Activated CD8-positive, alpha-beta memory T cell treated with anti-CD3 and anti-CD28 coated beads, Interleukin-2, amount 50 U/mL, for 4 hours (primary cell): ENCODE measurements around the gene KCNH4.

Experiments
- DNase-seq: peaks from one replicate; pipeline ENCODE4 v3.0.0-alpha.2; 2020

Gene KCNH4

GRCh38 chr17:42135664-42136653 lies 45.0 kb downstream of the KCNH4 start:
- no peak for DNase-seq

GRCh38 chr17:42135151-42135550 lies 45.8 kb downstream of the KCNH4 start:
- no peak for DNase-seq

GRCh38 chr17:42133461-42134041 lies 47.4 kb downstream of the KCNH4 start:
- DNase-seq, result peak; percentile 42

- DNase-seq, result no peak
Measured at GRCh38 chr17:42132941-42133340, 48.0 kb downstream of the KCNH4 start.

GRCh38 chr17:42131981-42132432 lies 48.9 kb downstream of the KCNH4 start:
- DNase-seq, result no peak

- no peak for DNase-seq
Measured at GRCh38 chr17:42131232-42131631, 49.7 kb downstream of the KCNH4 start.

- DNase-seq, result no peak
Measured at GRCh38 chr17:42130310-42130936, 50.5 kb downstream of the KCNH4 start.

- DNase-seq, result no peak
Measured at GRCh38 chr17:42129109-42129837, 51.7 kb downstream of the KCNH4 start.

GRCh38 chr17:42127414-42127813 lies 53.5 kb downstream of the KCNH4 start:
- DNase-seq, result no peak

- DNase-seq, result no peak
Measured at GRCh38 chr17:42126836-42127235, 54.1 kb downstream of the KCNH4 start.

GRCh38 chr17:42125565-42125964 lies 55.4 kb downstream of the KCNH4 start:
- no peak for DNase-seq

- DNase-seq, result no peak
Measured at GRCh38 chr17:42124256-42124655, 56.7 kb downstream of the KCNH4 start.

- no peak for DNase-seq
Measured at GRCh38 chr17:42122371-42123303, 58.3 kb downstream of the KCNH4 start, which contains the start of gene HSPB9. TSS of gene HSPB9 (plus strand) at chr17:42122804. CDS start at chr17:42122851, 47 bp downstream.

- DNase-seq, result peak; percentile 78
Measured at GRCh38 chr17:42120770-42121769, 59.9 kb downstream of the KCNH4 start, which contains the start of gene KAT2A. TSS of gene KAT2A (minus strand) at chr17:42121367. CDS start at chr17:42121304, 63 bp downstream.

GRCh38 chr17:42120161-42120769 lies 60.7 kb downstream of the KCNH4 start:
- no peak for DNase-seq

GRCh38 chr17:42119301-42119700 lies 61.6 kb downstream of the KCNH4 start:
- no peak for DNase-seq

GRCh38 chr17:42118545-42118944 lies 62.4 kb downstream of the KCNH4 start:
- peak; percentile 49 for DNase-seq

GRCh38 chr17:42118126-42118510 lies 62.8 kb downstream of the KCNH4 start:
- DNase-seq, result no peak

- DNase-seq, result no peak
Measured at GRCh38 chr17:42117397-42118125, 63.4 kb downstream of the KCNH4 start.
